B cell (primary cell): ENCODE data around the gene PTGDR.

Experiments
- CTCF ChIP-seq: fragments of 200-600 bp; IDR thresholded peaks from one replicate; pipeline ENCODE4 v1.8.0; 2022; ENCODE audit warnings: antibody characterized with exemption, mild to moderate bottlenecking
- EZH2 ChIP-seq: IDR thresholded peaks from 2 replicates; pipeline ENCODE4 v1.6.1; 2012; ENCODE audit warnings: borderline replicate concordance, low read depth, mild to moderate bottlenecking, moderate library complexity, low read length; ENCODE audit not compliant: insufficient read depth, poor library complexity, severe bottlenecking

- no peak for TF ChIP-seq CTCF
- no peak for TF ChIP-seq EZH2
Observed at GRCh38 chr14:52244328-52244727, 23.2 kb upstream of the PTGDR start.
